RKO (cell line): Measurements from ENCODE around the gene BRAT1.
"Not testable (repeated sequence)": the region's sequence is repeated elsewhere in the genome, so short reads cannot be mapped to it uniquely, and the experiment has no call there.

Source experiments
- DNase-seq: peaks from one replicate; pipeline ENCODE4 v3.0.0-alpha.2; 2016; ENCODE audit warnings: low spot score

Gene BRAT1

DNA sequence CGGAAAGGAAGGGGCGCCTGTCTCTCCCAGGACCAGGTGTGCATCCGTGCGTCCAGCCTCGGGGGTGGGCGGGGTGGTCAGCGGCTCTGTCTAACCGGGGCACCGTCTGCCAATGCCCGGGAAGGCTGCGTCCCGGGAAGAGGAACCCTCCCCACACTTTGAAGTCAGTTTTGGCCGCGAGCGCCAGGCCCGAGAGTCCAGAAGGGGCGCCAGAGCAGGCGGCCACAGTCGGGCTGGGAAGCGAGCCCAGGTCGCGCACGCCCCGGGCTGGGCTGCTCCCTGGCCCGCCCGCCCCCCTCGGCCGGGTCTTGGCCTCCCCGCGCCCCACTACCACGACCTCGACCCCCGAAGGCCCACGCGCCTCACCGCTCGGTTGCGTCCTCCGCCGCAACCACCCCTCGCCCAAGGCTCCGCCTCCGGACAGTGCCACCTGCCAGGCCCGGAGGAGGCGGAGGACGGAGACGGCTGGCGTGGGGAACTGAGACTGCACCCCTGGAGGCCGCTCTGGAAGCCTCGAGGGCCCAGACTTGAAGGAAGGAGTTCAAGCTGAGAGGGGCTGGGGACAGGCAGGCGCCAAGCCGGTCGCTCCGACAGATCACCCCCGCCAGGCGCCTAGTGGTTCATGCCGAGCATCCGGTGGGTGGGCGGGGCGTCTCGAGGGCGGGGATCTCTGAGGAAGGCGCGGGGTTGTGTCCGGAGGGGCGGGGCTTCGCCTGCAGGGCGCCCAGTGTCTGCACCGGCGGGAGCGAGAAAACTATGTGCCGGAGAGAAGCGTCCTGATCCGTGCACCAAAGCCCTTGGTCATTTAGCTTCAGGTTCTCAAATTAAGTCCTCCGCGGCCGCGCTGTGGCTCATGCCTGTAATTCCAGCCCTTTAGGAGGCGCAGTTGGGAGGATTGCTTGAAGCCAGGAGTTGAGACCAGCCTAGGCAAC is at the start of gene BRAT1:
BRAT1 (minus strand) TSS at position 404 of the 932 bp plus-strand sequence. CDS start 1,093 bp downstream, outside the sequence.
- peak; percentile 97 for DNase-seq

DNA sequence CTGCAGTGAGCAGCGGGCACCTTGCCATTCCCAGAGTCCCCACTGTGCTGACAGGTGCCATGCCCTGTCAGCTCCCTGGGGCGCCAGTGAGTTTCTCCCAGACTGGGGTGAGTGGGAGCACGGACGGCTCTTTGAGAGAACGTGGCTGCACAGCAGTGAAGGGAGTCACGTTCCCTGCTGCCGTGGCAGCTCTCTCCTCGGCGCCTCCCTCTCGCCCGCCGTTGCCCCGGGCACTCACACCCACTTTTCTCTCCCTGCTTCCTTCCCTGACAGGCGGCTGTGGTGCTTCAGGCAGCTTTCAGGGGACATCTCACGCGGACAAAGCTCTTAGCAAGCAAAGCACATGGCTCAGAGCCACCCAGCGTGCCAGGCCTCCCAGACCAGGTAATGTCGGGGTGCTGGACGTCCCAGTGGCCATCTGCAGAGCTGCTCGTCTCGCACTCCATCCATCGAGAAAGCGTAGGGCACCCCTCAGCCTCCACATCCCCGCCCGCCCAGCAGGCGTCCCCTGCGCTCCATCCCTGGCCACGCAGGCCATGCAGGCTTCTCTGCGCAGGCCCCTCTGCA is 49.4 kb upstream of the BRAT1 start:
- DNase-seq = no peak

DNA sequence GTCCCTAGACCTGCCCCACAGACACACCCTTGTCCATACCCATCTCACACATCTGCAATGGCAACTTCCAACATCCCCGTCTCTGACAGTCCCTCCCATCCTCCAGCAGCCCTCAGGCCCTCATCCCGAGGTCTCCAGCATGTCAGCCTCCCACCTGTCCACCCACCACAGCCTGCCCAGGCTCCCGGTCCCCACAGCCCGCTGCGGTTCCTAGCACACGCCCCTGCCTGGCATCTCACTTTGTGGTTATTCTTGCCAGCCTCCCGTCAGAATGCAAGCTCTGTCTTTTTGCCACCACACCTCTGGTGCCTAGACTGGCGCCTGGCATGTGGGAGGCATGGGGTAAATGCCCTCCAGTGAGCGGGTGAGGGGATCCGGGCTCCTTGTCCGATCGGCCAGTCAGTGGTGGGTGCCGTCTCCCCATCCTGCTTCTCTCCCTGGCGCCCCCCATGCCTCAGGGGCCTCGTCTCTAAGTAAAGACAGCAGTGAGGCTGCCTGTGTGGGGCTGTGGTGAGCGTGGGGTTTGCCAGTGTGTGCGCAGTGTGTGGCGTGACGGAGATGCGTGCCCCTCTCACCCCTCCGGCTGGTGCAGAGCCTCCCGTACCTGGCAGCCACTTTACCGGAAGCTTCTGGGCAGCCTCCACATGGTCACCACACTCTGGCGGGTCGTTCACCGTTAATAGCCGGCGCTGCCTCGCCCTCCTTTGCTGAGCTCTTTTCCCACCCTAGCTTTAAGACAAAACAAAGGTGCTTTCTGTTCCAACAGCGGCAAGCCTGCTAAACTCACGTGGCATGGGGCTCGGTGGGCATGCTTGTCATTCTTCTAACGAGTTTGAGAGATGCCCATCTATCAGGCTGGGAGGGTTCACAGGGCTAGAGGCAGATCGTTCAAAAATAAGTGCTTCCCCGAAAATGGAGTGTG is 48.0 kb upstream of the BRAT1 start:
- no peak for DNase-seq

GRCh38 chr7:2602406-2603043 is 47.2 kb upstream of the BRAT1 start:
- DNase-seq = no peak

GRCh38 chr7:2601907-2602306 is 46.6 kb upstream of the BRAT1 start:
- DNase-seq = no peak

DNA sequence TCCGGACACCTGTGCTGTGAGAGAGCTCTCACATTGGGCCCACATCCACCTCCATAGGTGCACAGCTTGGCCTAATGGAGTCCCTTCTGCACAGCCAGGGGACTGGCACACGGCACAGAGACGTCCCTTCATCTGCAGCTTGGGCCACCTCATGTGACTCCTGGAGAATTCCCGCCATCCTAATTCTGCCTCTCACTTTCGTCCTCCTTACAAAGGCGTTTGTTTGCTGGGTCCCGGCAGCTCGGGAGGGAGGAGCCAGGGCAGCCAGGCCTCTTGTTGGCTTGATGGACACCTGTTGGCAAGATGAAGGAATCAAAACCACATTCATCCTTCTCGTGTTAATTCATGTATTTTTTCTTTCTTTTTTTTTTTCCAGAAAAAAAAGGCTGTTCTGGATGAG is 45.7 kb upstream of the BRAT1 start:
- no peak for DNase-seq

DNA sequence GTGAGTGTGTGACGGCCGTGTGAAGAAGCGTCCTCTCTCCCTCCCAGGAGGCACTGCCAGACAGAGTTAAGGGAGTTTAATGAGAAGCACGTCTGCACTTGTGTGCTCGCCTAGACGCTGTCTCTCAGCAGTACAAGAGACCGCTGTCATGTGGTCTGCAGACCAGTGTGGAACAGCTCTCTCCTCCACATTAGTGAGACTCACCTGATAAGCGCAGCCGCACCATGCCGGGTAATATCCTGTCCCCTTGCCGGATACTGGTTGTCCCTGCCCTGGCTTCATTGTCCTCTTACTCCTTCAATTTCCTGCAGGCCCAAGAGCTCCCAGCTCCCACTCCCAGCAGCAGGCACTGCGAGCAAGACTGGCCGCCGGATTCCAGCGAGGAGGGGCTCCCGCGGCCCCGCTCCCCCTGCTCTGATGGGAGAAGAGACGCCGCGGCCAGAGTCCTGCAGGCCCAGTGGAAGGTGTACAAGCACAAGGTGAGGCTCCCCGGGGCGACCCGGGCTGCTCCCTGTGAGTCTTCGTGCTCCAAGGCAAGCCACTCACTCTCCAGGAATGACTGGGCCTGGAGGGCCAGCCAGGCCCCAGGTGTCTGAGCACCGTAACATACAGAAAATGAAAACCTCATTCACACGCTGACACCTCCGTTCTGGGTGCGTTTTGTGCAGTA is 43.0 kb upstream of the BRAT1 start:
- DNase-seq = no peak

DNA sequence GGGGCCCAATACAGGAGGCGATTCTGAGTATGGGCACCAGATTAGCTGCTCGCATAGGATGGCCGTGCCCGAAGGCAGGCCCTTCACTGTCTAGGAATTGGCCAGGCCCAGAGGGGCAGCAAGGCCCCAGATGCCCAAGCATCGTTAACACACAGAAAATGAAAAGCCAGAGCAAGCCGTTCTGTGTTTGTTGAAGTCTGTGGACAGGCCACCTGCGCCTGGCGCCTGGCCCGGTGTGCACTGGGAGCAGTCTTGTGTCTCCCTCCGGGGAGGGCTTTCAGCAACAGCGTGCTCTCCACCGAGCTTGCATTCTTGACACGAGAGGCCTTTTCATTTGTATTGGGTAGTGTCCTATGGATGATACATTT is 41.9 kb upstream of the BRAT1 start:
- DNase-seq = no peak

DNA sequence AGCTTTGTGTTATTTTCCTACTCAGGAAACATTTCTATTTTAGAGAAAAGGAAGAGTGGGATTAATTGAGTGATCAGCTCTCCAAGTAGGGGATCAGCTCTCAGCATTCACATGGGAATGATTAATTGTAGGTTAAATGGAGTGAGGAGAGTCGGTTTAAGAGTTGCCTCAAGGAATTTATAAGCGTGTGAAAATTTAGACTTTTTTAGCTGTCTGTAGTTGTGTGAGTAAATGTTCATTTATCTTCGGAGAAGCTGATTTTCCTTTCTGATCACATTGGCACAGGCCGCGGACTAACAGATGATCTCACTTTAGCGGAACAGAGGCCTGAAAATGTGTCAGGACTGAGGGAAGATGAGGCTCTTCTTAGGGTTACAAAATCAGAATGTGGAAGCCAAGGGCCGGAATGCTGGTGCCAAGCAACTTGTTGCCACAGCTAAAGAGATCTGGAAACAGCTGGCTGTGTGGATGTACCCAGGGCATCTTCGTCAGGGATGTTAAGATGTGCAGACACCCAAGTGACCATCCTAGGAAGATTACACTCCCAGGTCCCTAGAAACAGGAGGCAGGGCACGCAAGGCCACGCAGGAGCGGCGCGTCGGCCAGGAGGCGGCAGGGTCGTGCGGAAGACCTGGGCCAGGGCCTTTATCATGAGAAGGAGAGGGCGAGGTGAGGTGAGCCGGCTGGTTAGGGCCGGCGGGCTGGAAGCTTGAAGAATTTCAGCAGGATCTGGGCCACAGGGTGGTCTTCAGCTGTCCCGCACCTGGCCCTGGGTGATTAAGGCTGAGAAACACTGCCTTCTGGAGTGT is 41.3 kb upstream of the BRAT1 start:
- no peak for DNase-seq

- no peak for DNase-seq
Measured at GRCh38 chr7:2595258-2595860, 40.0 kb upstream of the BRAT1 start.

GRCh38 chr7:2594599-2594998 is 39.3 kb upstream of the BRAT1 start:
- DNase-seq = no peak

DNA sequence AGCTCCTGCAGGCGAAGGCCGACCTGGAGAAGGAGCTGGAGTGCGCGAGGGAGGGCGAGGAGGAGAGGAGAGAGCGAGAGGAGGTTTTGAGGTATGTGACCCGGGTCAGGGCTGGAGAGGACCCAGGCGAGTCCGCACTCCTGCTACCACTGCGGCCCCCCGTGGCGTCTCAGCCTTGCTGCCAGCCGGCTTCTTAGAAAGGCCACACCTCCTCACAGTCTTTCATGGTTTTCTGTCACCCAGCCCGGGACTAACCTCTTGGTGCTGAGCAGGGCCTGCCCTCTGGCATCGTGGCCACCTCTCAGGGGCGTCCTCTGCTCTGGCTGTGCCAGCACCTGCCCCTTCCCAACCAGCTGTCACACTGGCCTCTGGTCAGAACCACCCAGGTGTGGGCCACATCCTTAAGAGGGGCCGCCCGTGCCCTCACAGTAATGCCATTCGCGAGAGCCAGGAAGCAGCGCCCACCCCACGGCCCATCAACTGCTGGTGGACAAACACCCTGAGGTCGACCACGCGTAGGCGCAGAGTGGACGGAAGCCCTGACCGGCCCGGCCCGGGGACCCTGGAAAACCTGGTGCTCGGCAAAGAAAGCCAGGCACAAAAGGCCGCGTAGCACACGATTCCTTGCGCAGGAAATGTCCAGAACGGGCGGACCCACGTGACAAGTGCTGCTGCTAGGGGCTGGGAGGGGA is 37.9 kb upstream of the BRAT1 start:
- no peak for DNase-seq

DNA sequence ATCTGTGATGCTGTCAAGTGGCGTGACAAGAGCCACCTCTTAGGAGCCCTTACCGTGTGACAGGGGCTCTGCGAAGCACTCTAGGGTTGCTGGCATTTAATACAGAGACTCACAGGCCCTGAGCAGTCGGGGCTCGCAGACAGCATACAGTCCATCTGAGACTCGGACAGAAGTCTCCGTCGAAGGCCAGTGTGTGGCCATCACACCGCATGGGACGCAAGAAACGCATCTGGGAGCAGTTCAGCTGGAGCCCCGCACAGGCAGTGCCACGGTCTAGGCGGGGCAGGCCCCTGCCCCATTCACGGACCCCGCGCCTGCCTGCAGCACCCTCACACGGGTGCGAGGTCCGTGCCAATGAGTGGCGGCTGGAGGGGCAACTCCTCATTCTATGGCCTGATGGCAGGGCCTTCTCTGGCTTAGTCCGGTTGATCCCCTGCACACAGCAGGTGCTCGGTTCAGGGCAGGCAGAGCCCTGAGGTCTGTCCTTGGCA is 37.1 kb upstream of the BRAT1 start:
- DNase-seq = no peak

GRCh38 chr7:2589941-2590340 is 34.6 kb upstream of the BRAT1 start:
- not testable (repeated sequence) for DNase-seq

DNA sequence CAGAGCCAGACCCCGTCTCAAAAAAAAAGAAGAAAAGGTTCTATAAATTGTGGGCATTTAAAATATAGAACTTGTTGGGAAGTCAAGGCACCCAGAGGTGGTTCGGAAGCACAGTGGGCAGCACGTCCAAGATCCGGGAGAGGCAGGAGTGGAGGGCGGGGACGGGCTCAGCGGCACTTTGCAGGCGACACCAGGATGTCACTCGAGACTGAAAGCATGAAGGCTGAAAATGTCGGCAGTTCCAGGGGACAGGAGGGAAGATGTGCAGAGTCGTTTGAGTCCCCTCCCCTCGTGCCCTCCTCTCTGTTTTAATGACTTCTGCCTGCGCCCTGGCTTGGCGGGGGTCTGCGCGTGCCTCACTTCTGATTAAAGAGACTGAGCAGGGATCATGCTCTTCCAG is 34.0 kb upstream of the BRAT1 start:
- DNase-seq = no peak

GRCh38 chr7:2587778-2588177 is 32.5 kb upstream of the BRAT1 start:
- DNase-seq = no peak

GRCh38 chr7:2587134-2587533 is 31.8 kb upstream of the BRAT1 start:
- no peak for DNase-seq

DNA sequence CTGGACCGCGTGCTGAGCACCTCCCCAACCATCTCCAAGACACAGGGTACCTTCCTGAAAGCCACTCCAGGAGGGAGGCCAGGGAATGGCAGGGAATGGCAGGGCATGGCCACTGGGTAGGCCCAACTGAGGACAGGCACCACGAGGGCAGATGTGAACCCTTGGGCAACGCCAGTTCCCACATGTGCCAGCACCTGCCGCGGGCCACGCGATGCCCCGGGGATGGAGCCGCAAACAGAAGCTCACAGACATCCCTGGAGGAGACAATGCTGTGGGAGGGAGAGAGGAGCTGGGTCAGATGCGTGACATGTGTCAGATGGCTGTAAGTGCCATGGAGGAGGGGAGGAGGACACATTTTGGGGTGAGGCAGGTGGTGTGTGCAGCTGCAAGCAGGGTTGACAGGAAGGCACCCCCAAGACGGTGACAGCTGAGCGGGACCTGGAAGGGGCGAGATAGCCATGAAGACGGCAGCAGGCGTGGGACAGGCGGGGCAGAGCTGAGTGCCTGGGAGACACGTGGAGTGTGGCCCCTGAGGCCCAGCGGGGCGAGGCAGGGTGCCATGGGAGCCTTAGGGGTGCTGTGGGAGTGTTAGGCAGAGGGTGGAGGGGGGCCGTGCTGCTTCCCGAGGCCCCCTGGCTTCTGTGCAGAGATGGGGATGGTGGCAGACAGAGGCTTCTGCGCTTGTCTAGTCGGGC is 31.1 kb upstream of the BRAT1 start:
- no peak for DNase-seq

- DNase-seq = no peak
Measured at GRCh38 chr7:2585446-2585845, 30.1 kb upstream of the BRAT1 start.
